ENCODE data around the gene TOX2. TPM values are rescaled to one million over a fixed set of nuclear protein-coding genes. Genes with fewer than 3 reads are reported as not detected.

TOX2 gene
- total RNA-seq, 1 experiment from 2014 or later = 1.7 TPM

DNA sequence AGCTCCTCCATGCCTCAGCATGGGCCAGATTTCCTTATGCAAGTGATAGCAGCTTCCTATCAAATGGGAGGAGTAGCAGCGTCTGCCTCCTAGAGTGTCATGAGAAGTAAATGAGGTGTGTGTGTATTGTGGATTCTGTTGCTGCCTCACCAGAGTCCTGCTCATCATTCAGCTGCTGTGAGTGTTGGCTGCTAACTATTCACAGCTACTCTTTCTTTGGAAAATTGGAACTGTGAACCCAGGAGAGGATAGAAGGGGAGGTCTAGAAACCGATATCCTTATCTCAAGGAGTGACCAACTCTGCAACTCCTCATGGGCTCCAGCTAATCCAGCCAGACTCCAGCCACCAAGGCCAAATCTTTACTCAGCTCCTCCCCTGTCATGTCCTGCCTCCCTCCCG, 63.3 kb downstream of the TOX2 start:
- H2BK5ac ChIP-seq (ENCODE audit: insufficient read length, low read length) = no peak overlapping the region
- Mint-ChIP-seq H3K27me3 (ENCODE audit: low read depth) (no peaks in the 10 kb centered on the region; the same call in 1 of the 2 replicates), H3K9me3 (no peaks in the 10 kb centered on the region), H3K36me3 (ENCODE audit: insufficient read depth in 1 of 3, low read depth in 3 of 3) (no peaks in the 10 kb centered on the region), H3K4me3 (no peak overlapping the region), H3K4me1 (no peaks in the 10 kb centered on the region), H3K27ac (no peak overlapping the region; a peak in 1 of 7 replicates)
- no peak overlapping the region for H3K4ac ChIP-seq (ENCODE audit: low read depth, low read length)
- H3K23me2 ChIP-seq (ENCODE audit: insufficient read length, low read depth, low read length, poor library complexity, severe bottlenecking) = no peaks in the 10 kb centered on the region
- H2BK20ac ChIP-seq (ENCODE audit: low read depth, low read length, poor library complexity, severe bottlenecking) = no peak overlapping the region
- no peaks in the 10 kb centered on the region for H3K27me3 ChIP-seq (ENCODE audit: insufficient read depth, low read length)
- no peak overlapping the region for H2BK12ac ChIP-seq (ENCODE audit: insufficient read length, low read depth, low read length)
- no CpG with 5 or more reads among the region's 3 CpGs for WGBS (ENCODE audit: extremely low coverage, insufficient read length, low lambda C conversion rate)
- no peaks in the 10 kb centered on the region for H3K4me1 ChIP-seq (ENCODE audit: insufficient read depth, low read length)
- H3K14ac ChIP-seq (ENCODE audit: insufficient read depth, low read length) = no peak overlapping the region
- no peak overlapping the region for H4K91ac ChIP-seq (ENCODE audit: insufficient read length, low read depth, low read length)
- TF ChIP-seq, protein P1, sequence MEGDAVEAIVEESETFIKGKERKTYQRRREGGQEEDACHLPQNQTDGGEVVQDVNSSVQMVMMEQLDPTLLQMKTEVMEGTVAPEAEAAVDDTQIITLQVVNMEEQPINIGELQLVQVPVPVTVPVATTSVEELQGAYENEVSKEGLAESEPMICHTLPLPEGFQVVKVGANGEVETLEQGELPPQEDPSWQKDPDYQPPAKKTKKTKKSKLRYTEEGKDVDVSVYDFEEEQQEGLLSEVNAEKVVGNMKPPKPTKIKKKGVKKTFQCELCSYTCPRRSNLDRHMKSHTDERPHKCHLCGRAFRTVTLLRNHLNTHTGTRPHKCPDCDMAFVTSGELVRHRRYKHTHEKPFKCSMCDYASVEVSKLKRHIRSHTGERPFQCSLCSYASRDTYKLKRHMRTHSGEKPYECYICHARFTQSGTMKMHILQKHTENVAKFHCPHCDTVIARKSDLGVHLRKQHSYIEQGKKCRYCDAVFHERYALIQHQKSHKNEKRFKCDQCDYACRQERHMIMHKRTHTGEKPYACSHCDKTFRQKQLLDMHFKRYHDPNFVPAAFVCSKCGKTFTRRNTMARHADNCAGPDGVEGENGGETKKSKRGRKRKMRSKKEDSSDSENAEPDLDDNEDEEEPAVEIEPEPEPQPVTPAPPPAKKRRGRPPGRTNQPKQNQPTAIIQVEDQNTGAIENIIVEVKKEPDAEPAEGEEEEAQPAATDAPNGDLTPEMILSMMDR (conservative IDR thresholded peaks at IDR 0.05) = no peak
- no peak overlapping the region for H3K27ac ChIP-seq (ENCODE audit: insufficient read length, low read depth, low read length)
- H3K9ac ChIP-seq (ENCODE audit: extremely low read depth, insufficient read length, low read length) = no peak overlapping the region
- DNase-seq = no peak
- H3T11ph ChIP-seq (ENCODE audit: low read length) = no peak overlapping the region
- no peak overlapping the region for H4K8ac ChIP-seq (replicated peaks; ENCODE audit: insufficient read length, low read depth, low read length)
- no peak overlapping the region for H3K56ac ChIP-seq (ENCODE audit: insufficient read length, low read depth, low read length)
- H3K4me2 ChIP-seq (ENCODE audit: insufficient read depth, insufficient read length, low read length) = no peak overlapping the region
- no peak overlapping the region for H2AK5ac ChIP-seq (ENCODE audit: insufficient read length, low read length)
- H2AFZ ChIP-seq (ENCODE audit: low read length) = no peak overlapping the region
- no peaks in the 10 kb centered on the region for H3K9me3 ChIP-seq (ENCODE audit: control insufficient read depth, low read depth, low read length)
- no peak overlapping the region for H2BK15ac ChIP-seq (ENCODE audit: low read depth, low read length)
- H3K23ac ChIP-seq (ENCODE audit: insufficient read length, low read depth, low read length) = no peak overlapping the region
- no peaks in the 10 kb centered on the region for H3K79me1 ChIP-seq (ENCODE audit: insufficient read depth, low read depth, low read length, poor library complexity, severe bottlenecking)
- H4K20me1 ChIP-seq (ENCODE audit: control insufficient read depth, insufficient read depth, insufficient read length) = no peaks in the 10 kb centered on the region
- H3K18ac ChIP-seq (ENCODE audit: insufficient read length, low read depth, low read length) = no peak overlapping the region
- no peak overlapping the region for H2BK120ac ChIP-seq (ENCODE audit: low read depth, low read length, poor library complexity, severe bottlenecking)
- no peaks in the 10 kb centered on the region for H3K79me2 ChIP-seq (ENCODE audit: insufficient read depth, low read length)
- H4K5ac ChIP-seq (ENCODE audit: insufficient read length, low read depth, low read length) = no peak overlapping the region
